ENCODE results near the gene MTSS2.

Gene MTSS2

DNA sequence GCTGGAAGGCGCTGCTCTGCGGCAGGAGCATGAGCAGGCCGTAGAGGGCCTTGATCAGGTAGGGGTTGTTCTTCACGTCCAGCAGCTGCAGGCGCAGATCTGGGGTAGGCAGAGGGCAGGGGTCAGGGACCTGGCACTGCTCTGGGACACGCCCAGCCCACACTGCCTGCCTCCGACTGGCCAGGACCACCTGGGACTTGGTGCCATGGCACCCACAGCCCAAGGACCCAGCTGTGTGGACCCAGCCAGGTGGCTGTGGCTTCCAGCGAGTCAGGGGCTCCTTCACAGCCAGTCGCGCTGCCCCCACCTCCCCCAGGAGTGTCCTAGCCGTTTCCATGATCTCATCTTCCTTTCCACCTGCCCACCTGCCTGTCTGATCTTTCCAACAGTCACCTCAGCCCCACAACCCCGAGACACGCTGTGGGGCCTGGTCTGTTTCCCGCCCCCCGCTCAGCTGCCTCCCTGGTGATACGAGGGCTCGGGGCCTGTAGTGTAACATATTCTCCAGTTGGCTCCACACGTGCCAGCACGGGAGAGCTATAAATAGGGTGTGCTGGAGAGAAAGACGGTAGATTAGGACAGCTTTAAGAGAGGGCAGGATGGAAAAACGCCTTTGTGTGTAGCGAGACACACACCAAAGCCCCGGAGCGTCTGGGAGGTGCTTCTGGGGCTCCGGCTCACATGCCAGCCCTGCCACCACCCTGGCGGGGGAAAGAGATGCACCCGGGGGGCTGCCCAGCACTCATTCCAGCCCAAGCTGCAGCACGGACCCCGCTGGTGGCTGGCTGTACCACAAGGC lies 7.2 kb upstream of the MTSS2 start:
- no peak for DNase-seq
- H3K27me3 ChIP-seq (replicated peaks): no peaks in the 10 kb centered on the region
- no peak overlapping the region for H3K4me3 ChIP-seq (ENCODE audit: low read depth, low read length)
- no peak overlapping the region for H3K27ac ChIP-seq
- no peaks in the 10 kb centered on the region for H3K36me3 ChIP-seq (replicated peaks)
- in situ Hi-C loops (cut with HindIII; ENCODE audit: low pct_ligation_motif_present, low sequenced_read_pairs): no loop called here
- TF ChIP-seq CTCF (IDR thresholded peaks at IDR 0.05; ENCODE audit: low read depth, low read length, missing control alignments): no peak

DNA sequence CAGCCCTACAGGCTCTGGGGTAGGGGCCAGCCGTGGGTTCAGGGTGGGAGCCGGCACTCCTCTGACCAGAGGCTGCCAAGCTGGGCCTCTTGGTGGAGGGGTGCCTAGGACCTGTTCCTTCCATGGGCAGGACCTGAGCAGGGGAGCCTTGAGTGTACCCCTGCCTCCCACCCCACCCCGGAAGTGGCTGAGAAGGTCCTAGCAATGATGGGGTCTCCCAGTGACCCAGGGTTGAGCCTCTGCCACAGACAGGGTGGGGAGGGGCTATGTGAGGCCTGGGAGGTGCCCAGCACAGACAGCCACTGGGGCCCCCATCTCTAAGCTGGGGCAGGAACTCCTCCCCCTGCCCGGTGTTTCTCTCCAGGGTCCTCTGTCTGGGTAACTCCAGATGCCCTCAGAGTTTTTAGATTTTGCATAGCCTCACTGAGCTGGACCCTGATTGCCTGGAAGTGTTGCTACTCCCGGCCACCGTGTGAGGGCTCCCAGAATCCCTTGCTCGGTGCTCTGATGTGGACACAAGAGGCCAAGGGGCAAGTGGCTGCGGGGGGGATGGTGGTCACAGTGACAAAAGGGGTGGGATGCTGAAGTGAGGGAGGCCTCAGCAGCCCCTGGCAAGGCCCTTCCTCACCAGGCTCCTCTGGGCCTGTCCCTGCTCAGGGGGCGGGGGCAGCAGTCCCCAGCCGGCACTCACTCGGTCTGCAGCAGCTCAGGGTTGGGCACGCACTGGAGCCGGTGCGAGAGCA lies 6.4 kb upstream of the MTSS2 start:
- no peak for DNase-seq
- no peaks in the 10 kb centered on the region for H3K36me3 ChIP-seq (replicated peaks)

DNA sequence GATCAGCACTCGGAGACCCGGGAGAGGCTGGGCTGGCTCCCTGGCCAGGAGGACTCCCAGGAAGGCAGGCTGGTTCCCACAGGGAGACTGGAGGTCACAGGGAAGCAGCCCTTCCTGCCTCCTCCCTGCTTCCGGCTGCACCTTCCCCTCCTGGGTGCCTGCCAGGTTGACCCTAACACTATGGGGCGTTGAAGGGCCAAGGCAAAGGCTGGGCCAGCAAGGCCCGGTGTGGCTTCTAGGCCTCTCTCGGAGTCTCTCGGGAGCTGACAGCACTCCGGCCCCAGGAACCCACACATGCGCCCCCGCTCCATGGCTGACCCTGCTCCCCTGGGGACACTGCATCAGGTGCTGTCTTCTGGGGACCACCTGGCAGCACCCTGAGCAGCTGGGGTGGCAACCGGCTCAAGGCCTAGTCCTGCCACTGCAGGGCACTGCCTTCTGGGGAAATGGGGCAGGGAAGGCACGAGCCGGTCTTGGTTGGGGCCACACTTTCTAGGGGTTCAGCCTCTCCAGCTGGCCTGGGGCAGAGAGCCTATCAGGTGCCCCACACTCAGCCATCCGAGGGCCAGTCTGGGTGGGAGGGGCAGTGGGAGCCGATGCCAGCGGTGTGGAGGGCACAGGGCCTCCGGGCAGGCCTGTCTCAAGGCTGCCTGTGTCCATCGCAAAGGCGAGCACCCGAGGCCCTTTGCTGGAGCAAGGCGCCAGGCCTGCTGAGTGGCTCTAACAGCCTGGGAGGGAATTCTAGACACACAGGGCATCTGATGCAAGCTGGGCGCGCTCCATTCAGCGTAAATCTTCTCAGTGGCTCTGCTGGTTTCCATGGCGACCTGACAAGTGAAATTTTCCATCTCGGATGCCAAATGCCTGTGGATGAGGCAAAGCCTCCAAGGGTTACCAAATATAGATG lies 5.6 kb upstream of the MTSS2 start:
- DNase-seq: peak; percentile 84
- no peaks in the 10 kb centered on the region for H3K27me3 ChIP-seq (replicated peaks)
- in situ Hi-C loops (cut with HindIII; ENCODE audit: low pct_ligation_motif_present, low sequenced_read_pairs): no loop called here
- no peak overlapping the region for H3K4me3 ChIP-seq (ENCODE audit: low read depth, low read length)
- no peaks in the 10 kb centered on the region for H3K36me3 ChIP-seq (replicated peaks)
- no peak overlapping the region for H3K27ac ChIP-seq
- TF ChIP-seq CTCF (IDR thresholded peaks at IDR 0.05; ENCODE audit: low read depth, low read length, missing control alignments): no peak

More for the DNA sequence above, 6.4 kb upstream of the MTSS2 start:
- no peak overlapping the region for H3K4me3 ChIP-seq (ENCODE audit: low read depth, low read length)
- TF ChIP-seq CTCF (IDR thresholded peaks at IDR 0.05; ENCODE audit: low read depth, low read length, missing control alignments): no peak
- in situ Hi-C loops (cut with HindIII; ENCODE audit: low pct_ligation_motif_present, low sequenced_read_pairs): no loop called here
- H3K27ac ChIP-seq: no peak overlapping the region
- no peaks in the 10 kb centered on the region for H3K27me3 ChIP-seq (replicated peaks)

GRCh38 chr16:70689970-70690891 lies 4.4 kb upstream of the MTSS2 start:
- DNase-seq: no peak
- Histone ChIP-seq H3K36me3 (replicated peaks) (no peaks in the 10 kb centered on the region), H3K27ac (no peak overlapping the region), H3K4me3 (ENCODE audit: low read depth, low read length) (no peak overlapping the region), H3K27me3 (replicated peaks) (no peaks in the 10 kb centered on the region)
- no peak for TF ChIP-seq CTCF (IDR thresholded peaks at IDR 0.05; ENCODE audit: low read depth, low read length, missing control alignments)
- in situ Hi-C loops (cut with HindIII; ENCODE audit: low pct_ligation_motif_present, low sequenced_read_pairs): no loop called here

All from brain microvascular endothelial cell (primary cell).